Activated CD4-positive, alpha-beta memory T cell treated with anti-CD3 and anti-CD28 coated beads, Interleukin-2, amount 10 ng/mL, durations not matched to agents 7 days and 5 days (primary cell): ENCODE data around the gene FAM114A2. TPM values are rescaled to one million over a fixed set of nuclear protein-coding genes. Genes with fewer than 3 reads are reported as not detected.

Source experiments
- CTCF ChIA-PET: fragments of 350-600 bp; sonication (Branson Sonifier 250); formaldehyde crosslinking; loops from one replicate; lab custom pipeline; 2021; ENCODE audit warnings: antibody characterized with exemption, inconsistent platforms; lab: Charles Lee
- POLR2A ChIA-PET: fragments of 350-600 bp; sonication (Branson Sonifier 250); formaldehyde crosslinking; loops from one replicate; lab custom pipeline; 2021; ENCODE audit warnings: antibody characterized with exemption; lab: Charles Lee
- DNase-seq: peaks from one replicate; pipeline ENCODE4 v3.0.0-alpha.2; 2020
- H3K27ac Mint-ChIP-seq: one replicate; pipeline ENCODE4 v1.8.0; 2021; ENCODE audit warnings: mild to moderate bottlenecking, mixed read lengths
- H3K27me3 Mint-ChIP-seq: one replicate; pipeline ENCODE4 v1.8.0; 2021; ENCODE audit warnings: mixed read lengths
- H3K36me3 Mint-ChIP-seq: one replicate; pipeline ENCODE4 v1.8.0; 2021; ENCODE audit warnings: low read depth, mixed read lengths
- H3K4me1 Mint-ChIP-seq: one replicate; pipeline ENCODE4 v1.8.0; 2021; ENCODE audit warnings: mixed read lengths
- H3K4me3 Mint-ChIP-seq: one replicate; pipeline ENCODE4 v1.8.0; 2021; ENCODE audit warnings: mild to moderate bottlenecking, mixed read lengths
- H3K9me3 Mint-ChIP-seq: one replicate; pipeline ENCODE4 v1.8.0; 2021; ENCODE audit warnings: mixed read lengths
- total RNA-seq, 2 experiments: library from RNA; stranded (reverse); gene quantifications; one replicate each; pipeline ENCODE4 v1.2.3, GENCODE V29; 2021

The FAM114A2 gene
- total RNA-seq, 2 experiments from 2014 or later, result 27.0 to 28.5 TPM

DNA sequence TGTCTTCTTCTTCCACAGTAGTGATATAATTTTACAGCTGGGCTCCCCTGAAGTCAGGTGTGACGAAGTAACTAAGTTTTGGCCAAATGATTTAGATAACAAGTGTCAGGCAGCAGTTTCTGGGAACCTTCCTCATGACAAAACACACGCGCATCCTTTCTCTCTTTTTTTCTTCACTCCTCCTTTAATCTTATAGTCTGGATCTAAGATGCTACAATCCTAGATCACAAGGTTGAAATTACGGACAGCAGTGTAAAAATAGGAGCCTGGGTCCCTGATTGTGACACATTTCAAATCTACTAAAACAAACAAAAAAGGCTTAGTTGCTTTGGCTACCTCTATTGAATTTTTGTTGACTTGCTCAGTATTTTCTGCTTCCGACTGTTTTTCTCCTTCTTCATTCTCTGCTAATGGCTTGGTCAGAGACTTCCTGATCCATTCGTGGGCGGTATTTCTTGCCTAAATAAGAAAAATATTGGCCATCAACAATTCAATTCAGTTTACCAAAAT lies 36.1 kb downstream of the FAM114A2 start:
- H3K36me3 Mint-ChIP-seq, result peaks cover 11% of the 10 kb centered on the region
- CTCF ChIA-PET, result no interaction called here
- no peaks in the 10 kb centered on the region for H3K9me3 Mint-ChIP-seq
- H3K4me1 Mint-ChIP-seq, result no peaks in the 10 kb centered on the region
- H3K27me3 Mint-ChIP-seq, result no peaks in the 10 kb centered on the region
- DNase-seq, result no peak
- POLR2A ChIA-PET, result no interaction called here
- H3K27ac Mint-ChIP-seq, result no peak overlapping the region
- no peak overlapping the region for H3K4me3 Mint-ChIP-seq

- H3K27ac Mint-ChIP-seq, result no peak overlapping the region
- no peaks in the 10 kb centered on the region for H3K4me1 Mint-ChIP-seq
- no peaks in the 10 kb centered on the region for H3K27me3 Mint-ChIP-seq
- ChIA-PET CTCF (no interaction called here), POLR2A (no interaction called here)
- H3K36me3 Mint-ChIP-seq, result peaks cover 15% of the 10 kb centered on the region
- H3K4me3 Mint-ChIP-seq, result no peak overlapping the region
- DNase-seq, result no peak
- H3K9me3 Mint-ChIP-seq, result no peaks in the 10 kb centered on the region
Measured at GRCh38 chr5:154002093-154002492, 36.6 kb downstream of the FAM114A2 start.

GRCh38 chr5:154000703-154001102 lies 38.0 kb downstream of the FAM114A2 start:
- no peak overlapping the region for H3K4me3 Mint-ChIP-seq
- H3K4me1 Mint-ChIP-seq, result no peaks in the 10 kb centered on the region
- POLR2A ChIA-PET, result no interaction called here
- no peak overlapping the region for H3K27ac Mint-ChIP-seq
- H3K27me3 Mint-ChIP-seq, result no peaks in the 10 kb centered on the region
- no peaks in the 10 kb centered on the region for H3K9me3 Mint-ChIP-seq
- CTCF ChIA-PET, result no interaction called here
- peaks cover 20% of the 10 kb centered on the region for H3K36me3 Mint-ChIP-seq
- DNase-seq, result no peak

DNA sequence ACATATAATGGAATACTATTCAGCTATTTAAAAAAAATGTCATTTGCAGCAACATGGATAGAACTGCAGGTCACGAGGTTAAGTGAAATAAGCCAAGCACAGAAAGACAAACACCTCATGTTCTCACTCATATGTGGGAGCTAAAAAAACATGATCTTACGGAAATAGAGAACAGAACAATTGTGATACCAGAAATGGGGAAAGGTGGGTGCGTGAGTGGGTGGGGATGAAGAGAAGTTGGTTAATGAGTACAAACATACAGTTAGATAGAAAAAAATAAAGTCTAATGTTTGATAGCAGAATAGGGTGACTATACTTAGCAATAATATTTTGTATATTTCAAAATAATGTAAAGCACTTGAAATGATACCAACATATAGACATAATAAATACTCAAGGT lies 38.7 kb downstream of the FAM114A2 start:
- H3K27me3 Mint-ChIP-seq, result no peaks in the 10 kb centered on the region
- H3K4me3 Mint-ChIP-seq, result no peak overlapping the region
- ChIA-PET POLR2A (no interaction called here), CTCF (no interaction called here)
- no peaks in the 10 kb centered on the region for H3K4me1 Mint-ChIP-seq
- peaks cover 20% of the 10 kb centered on the region for H3K36me3 Mint-ChIP-seq
- no peaks in the 10 kb centered on the region for H3K9me3 Mint-ChIP-seq
- H3K27ac Mint-ChIP-seq, result no peak overlapping the region
- no peak for DNase-seq

DNA sequence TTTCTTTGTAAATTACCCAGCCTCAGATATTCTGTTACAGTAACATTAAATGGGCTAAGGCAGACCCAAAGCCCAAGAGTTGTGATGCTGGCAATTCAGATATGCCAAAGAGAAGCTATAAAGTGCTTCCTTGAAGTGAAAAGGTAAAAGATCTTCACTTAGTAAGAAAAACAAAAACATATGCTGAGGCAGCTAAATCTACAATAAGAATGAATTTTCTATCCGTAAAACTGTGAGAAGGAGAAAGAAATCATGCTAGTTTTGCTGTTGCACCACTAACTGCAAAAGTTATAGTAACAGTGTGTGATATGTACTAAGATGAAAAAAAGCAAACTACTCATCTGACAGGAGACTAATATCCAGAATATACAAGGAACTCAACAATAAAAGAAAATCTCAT lies 39.9 kb downstream of the FAM114A2 start:
- POLR2A ChIA-PET, result no interaction called here
- DNase-seq, result no peak

GRCh38 chr5:153998010-153998409 lies 40.7 kb downstream of the FAM114A2 start:
- Mint-ChIP-seq H3K9me3 (no peaks in the 10 kb centered on the region), H3K36me3 (peaks cover 20% of the 10 kb centered on the region), H3K27me3 (no peaks in the 10 kb centered on the region), H3K4me3 (no peak overlapping the region), H3K4me1 (no peaks in the 10 kb centered on the region), H3K27ac (no peak overlapping the region)
- ChIA-PET CTCF (no interaction called here), POLR2A (no interaction called here)
- DNase-seq, result no peak

More for the DNA sequence above, 39.9 kb downstream of the FAM114A2 start:
- no peaks in the 10 kb centered on the region for H3K4me1 Mint-ChIP-seq
- H3K36me3 Mint-ChIP-seq, result peaks cover 20% of the 10 kb centered on the region
- CTCF ChIA-PET, result no interaction called here
- no peaks in the 10 kb centered on the region for H3K9me3 Mint-ChIP-seq
- no peak overlapping the region for H3K27ac Mint-ChIP-seq
- no peaks in the 10 kb centered on the region for H3K27me3 Mint-ChIP-seq
- no peak overlapping the region for H3K4me3 Mint-ChIP-seq

DNA sequence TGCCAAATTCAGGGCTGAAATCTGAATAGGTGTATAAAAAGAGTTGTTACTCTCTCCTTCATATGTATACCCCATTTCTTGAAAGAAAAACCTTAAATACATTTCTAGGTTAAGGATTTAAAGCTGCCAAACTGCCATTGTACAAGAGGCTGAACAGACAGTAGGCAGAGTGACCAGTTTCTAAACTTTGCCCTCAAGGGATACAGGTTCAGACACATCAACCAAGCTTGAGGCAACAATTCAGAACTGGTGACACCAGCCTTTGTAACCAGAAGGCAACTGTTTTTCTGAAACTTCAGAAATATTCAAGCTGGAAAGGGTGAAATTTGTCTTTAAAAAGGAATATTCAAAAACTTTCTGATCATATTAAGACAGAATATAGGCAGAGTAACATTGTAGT lies 47.5 kb downstream of the FAM114A2 start:
- no peak for DNase-seq
- no peak overlapping the region for H3K4me3 Mint-ChIP-seq
- H3K36me3 Mint-ChIP-seq, result peaks cover 10% of the 10 kb centered on the region
- CTCF ChIA-PET, result no interaction called here
- POLR2A ChIA-PET, result interaction anchor here (2.2 kb wide), 1 partner anchor 48 kb away, joined by 5 read pairs; the partner anchor contains the start of genes FAM114A2 and MFAP3
- no peaks in the 10 kb centered on the region for H3K9me3 Mint-ChIP-seq
- no peaks in the 10 kb centered on the region for H3K4me1 Mint-ChIP-seq
- H3K27ac Mint-ChIP-seq, result no peak overlapping the region
- H3K27me3 Mint-ChIP-seq, result no peaks in the 10 kb centered on the region

- CTCF ChIA-PET, result interaction anchor here (1.2 to 1.3 kb wide), 2 partner anchors 13 to 22 kb away, joined by 3 to 4 read pairs; no protein-coding TSS in a partner anchor
- Mint-ChIP-seq H3K9me3 (no peaks in the 10 kb centered on the region), H3K27ac (no peak overlapping the region), H3K4me1 (no peaks in the 10 kb centered on the region), H3K4me3 (no peak overlapping the region), H3K36me3 (peaks cover 8% of the 10 kb centered on the region), H3K27me3 (no peaks in the 10 kb centered on the region)
- DNase-seq, result no peak
- POLR2A ChIA-PET, result no interaction called here
Measured at GRCh38 chr5:153988510-153988909, 50.2 kb downstream of the FAM114A2 start.

- CTCF ChIA-PET, result no interaction called here
- H3K36me3 Mint-ChIP-seq, result peaks cover 8% of the 10 kb centered on the region
- H3K4me3 Mint-ChIP-seq, result no peak overlapping the region
Measured at GRCh38 chr5:153987301-153987700, 51.4 kb downstream of the FAM114A2 start.

DNA sequence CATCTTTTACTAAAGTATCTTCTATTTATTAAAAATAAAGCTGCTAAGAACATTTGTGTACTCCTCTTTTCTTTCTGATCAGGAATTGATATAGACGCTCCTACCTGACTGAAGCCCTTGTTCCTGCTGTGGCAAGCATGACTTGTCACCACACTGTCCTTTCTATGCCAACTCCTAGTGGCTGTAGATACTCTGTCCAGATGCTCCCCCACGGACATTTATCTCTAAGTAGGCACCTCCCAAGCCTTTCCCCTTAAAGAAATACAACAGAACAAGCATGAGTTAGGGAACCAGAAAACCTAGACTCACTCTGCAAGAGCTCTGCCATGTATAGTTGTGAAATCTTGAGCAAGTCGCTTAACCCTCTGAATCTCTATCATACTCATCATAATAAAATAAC lies 53.2 kb downstream of the FAM114A2 start:
- Mint-ChIP-seq H3K27ac (no peak overlapping the region), H3K27me3 (no peaks in the 10 kb centered on the region), H3K4me3 (no peak overlapping the region), H3K9me3 (no peaks in the 10 kb centered on the region), H3K36me3 (no peaks in the 10 kb centered on the region), H3K4me1 (no peaks in the 10 kb centered on the region)
- POLR2A ChIA-PET, result interaction anchor here (1.1 kb wide), 1 partner anchor 53 kb away, joined by 3 read pairs; the partner anchor contains the start of genes FAM114A2 and MFAP3
- no peak for DNase-seq
- CTCF ChIA-PET, result interaction anchor here (1.8 kb wide), 1 partner anchor 11 kb away, joined by 9 read pairs; no protein-coding TSS in a partner anchor

More at GRCh38 chr5:153987301-153987700, 51.4 kb downstream of the FAM114A2 start:
- H3K9me3 Mint-ChIP-seq, result no peaks in the 10 kb centered on the region
- no peaks in the 10 kb centered on the region for H3K4me1 Mint-ChIP-seq
- no peak overlapping the region for H3K27ac Mint-ChIP-seq
- POLR2A ChIA-PET, result no interaction called here
- H3K27me3 Mint-ChIP-seq, result no peaks in the 10 kb centered on the region
- no peak for DNase-seq

GRCh38 chr5:153983885-153984284 lies 54.8 kb downstream of the FAM114A2 start:
- POLR2A ChIA-PET, result no interaction called here
- Mint-ChIP-seq H3K27ac (no peak overlapping the region), H3K9me3 (no peaks in the 10 kb centered on the region), H3K27me3 (peaks cover 3% of the 10 kb centered on the region), H3K4me3 (no peak overlapping the region), H3K4me1 (no peaks in the 10 kb centered on the region), H3K36me3 (no peaks in the 10 kb centered on the region)
- DNase-seq, result no peak
- CTCF ChIA-PET, result interaction anchor here (2.0 kb wide), 1 partner anchor 10 kb away, joined by 6 read pairs; no protein-coding TSS in a partner anchor

- Mint-ChIP-seq H3K4me1 (no peaks in the 10 kb centered on the region), H3K27me3 (peaks cover 3% of the 10 kb centered on the region), H3K4me3 (no peak overlapping the region), H3K9me3 (no peaks in the 10 kb centered on the region), H3K36me3 (no peaks in the 10 kb centered on the region), H3K27ac (no peak overlapping the region)
- CTCF ChIA-PET, result interaction anchor here (0.9 to 2.0 kb wide), 3 partner anchors 8 to 423 kb away, joined by 4 to 6 read pairs (median 4); no protein-coding TSS in a partner anchor
- POLR2A ChIA-PET, result no interaction called here
- DNase-seq, result no peak
Measured at GRCh38 chr5:153981905-153982605, 56.7 kb downstream of the FAM114A2 start.

DNA sequence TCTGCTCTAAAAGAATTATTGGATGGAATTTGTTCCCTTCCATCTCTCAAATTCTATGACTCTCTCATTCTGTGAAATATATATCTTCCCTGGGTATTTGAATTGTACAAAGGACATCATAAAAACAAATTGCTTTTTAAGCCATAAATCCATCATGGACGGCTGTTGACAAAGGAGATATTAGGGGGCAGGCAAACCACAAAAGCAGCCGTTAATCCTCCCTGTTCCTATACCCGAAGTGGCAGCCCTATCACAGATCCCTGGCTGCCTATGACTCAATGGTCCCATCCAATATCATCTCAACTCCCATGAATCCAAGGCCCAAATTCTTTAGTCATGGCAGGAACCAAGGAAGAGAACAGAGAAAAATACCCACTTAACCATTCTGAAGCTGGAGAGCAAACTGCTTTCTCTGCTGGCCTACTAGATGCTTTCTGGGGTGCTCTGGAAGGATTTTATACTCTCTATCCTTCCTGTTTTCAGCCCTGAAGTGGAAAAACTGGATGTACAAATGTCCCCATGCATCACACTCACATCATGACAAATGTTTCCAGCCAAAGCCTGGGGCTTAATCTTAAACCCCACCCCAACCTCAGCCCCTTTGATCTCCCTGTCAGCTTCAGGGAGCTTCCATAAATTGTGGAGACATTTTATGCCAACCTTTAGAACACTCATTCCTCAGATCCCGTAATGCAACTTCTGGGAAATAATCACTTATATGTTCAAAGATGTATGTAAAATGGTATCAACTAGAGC lies 59.5 kb downstream of the FAM114A2 start:
- no peaks in the 10 kb centered on the region for H3K4me1 Mint-ChIP-seq
- H3K9me3 Mint-ChIP-seq, result no peaks in the 10 kb centered on the region
- CTCF ChIA-PET, result interaction anchor here (0.7 to 1.4 kb wide), 3 partner anchors 15 to 195 kb away, joined by 3 to 5 read pairs (median 4); no protein-coding TSS in a partner anchor
- no peak for DNase-seq
- POLR2A ChIA-PET, result no interaction called here
- no peaks in the 10 kb centered on the region for H3K36me3 Mint-ChIP-seq
- H3K27ac Mint-ChIP-seq, result no peak overlapping the region
- peaks cover 3% of the 10 kb centered on the region for H3K27me3 Mint-ChIP-seq
- H3K4me3 Mint-ChIP-seq, result no peak overlapping the region
